Measurements from ENCODE around the gene GGNBP2.
"Not testable (repeated sequence)": the region's sequence is repeated elsewhere in the genome, so short reads cannot be mapped to it uniquely, and the experiment has no call there.

Gene GGNBP2

DNA sequence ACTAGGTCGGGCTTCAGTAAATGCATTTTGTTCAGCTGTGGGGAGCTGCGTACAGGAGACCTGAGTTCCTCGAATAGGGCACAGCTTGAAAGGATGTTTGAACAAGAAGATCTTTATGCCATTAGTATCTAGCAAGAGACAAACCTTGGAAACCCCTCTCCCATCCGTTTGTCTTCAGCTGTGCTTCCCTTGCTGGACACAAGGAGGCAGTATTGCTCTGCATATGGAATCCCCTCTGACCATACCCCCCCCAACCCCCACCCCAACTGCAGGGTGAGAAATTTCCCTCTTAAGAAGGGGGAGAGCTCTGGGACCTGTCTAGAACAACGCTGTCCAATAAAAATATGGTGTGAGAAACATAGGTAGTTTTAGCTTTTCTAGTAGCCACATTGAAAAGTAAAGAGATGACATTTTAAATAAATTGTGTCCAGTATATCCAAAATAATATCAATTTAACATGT lies 58.2 kb downstream of the GGNBP2 start:
- DNase-seq: peak; percentile 90

DNA sequence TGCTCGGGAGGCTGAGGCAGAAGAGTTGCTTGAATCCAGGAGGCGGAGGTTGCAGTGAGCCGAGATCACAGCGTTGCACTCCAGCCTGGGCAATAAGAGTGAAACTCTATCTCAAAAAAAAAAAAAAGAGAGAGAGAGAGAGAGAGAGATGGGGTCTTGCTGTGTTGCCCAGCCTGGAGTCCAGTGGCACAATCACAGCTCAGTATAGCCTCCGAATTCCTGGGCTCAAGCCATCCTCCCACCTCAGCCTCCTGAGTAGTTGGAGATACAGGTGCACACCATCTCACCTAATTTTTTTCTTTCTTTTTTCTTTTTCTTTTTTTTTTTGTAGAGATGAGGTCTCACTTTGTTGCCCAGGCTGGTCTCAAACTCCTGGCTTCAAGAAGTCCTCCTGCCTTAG lies 60.3 kb downstream of the GGNBP2 start:
- DNase-seq: not testable (repeated sequence)

DNA sequence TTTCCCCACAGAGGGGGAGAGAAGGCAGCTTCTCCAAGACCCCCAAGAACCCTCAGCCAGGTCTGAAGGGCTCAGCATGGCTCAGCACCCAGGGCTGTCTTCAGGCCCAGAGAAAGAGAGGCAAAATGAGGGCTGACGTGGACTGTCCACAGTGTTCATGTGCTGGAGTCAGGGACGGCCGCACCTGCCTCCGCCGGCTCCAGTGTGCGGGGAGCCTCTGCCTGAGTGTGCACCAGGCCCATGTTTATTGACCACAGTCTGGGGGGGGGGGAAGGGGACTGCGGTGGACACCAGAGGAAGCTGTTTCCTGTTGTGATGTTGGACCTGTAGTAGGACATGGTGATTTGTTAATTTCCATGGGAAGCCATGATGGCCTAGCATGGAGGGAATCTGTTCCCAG lies 63.6 kb downstream of the GGNBP2 start:
- no peak for DNase-seq

DNA sequence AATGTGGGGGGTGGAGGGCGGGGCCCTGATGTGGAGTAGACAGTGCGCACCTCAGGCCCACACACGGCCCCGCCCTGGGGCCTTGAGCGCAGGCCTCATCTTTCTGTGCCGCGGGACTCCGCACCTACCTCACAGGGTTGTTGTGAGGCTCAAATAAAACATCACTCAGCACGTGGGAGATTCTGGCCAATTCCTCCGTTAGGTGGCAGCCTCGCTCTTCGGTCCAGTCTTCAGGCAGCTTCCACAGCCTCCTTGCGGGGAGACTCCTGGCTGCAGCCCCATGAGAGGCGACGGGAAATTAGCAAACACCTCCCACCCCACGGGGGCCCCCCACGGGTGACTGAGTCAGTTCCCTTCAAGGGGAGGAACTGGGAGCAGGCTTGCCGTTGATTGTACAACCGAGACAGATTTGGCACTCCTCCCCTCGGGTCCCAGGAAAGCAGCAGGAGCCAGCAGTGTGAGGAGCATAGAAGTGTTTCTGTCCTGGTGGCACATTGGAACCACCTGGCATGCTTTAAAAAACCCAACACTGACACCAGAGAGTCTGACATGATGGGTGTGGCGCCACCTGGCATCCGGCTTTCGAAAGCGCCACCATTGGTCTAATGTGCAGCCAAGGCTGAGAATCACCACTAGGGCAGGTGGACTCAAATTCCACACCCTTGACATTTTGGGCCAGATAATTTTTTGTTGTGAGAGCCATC lies 64.2 kb downstream of the GGNBP2 start:
- peak; percentile 81 for DNase-seq

DNA sequence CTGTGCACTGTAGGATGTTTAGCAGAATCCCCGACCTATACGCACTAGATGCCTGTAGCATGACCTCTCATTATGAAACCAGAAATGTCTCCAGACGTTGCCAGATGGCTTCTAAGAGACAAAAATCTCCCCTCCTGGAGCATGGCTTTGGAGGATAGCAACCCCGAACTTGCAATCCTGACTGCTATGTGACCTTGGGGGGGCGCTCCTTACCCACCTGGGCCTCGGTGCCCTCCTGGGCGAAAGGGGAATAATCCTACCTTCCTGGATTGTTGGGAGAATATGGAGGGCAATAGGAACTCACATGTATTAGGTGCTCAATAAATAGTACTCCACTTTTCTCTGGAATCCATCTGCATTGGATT lies 64.8 kb downstream of the GGNBP2 start:
- DNase-seq: no peak

DNA sequence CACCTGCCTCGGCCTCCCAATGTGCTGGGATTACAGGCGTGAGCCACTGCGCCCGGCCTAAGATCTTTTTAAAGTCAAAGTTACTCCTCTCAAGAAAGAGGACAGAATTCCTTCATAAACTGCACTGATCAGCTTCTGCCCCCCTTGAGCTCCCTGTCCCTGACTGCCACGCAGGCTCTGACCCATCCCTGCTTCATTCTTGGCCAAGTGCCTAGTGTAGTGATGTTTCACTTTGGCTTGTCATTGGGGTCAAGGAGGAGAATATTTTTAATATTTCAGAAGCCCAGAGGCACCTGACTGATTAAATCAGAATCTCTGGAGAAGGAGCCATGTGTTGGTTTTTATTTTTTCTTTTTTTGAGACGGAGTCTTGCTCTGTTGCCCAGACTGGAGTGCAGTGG lies 65.8 kb downstream of the GGNBP2 start:
- DNase-seq: no peak

DNA sequence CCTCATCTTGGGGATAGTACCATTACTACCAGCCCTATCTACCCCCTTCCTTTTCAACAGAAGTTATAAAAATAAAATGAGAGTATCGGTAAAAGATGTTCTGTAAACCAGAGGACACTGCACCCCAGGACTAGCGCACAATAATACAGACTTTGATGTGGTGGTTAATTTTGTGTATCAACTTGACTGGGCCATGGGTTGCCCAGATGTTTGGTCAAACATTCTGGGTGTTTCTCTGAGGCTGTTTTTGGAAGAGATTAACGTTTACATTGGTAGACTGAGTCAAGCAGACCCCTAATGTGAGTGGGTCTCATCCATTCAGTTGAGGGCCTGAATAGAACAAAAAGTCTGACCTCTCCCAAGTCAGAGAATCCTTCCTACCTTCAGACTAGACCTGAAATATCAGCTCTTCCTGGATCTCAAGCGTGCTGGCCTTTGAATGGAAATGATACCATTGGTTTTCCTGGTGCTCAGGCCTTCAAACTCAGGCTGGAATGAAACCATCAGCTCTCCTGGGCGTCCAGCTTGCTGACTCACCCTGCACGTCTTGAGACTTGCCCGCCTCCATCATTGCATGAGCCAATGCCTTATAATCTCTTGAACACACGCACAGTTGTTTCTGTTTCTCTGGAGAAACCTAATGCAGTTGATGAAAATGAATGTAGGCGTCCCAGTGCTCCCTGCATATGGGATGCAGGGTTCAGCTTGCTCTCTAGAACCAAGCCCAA lies 66.8 kb downstream of the GGNBP2 start:
- no peak for DNase-seq

DNA sequence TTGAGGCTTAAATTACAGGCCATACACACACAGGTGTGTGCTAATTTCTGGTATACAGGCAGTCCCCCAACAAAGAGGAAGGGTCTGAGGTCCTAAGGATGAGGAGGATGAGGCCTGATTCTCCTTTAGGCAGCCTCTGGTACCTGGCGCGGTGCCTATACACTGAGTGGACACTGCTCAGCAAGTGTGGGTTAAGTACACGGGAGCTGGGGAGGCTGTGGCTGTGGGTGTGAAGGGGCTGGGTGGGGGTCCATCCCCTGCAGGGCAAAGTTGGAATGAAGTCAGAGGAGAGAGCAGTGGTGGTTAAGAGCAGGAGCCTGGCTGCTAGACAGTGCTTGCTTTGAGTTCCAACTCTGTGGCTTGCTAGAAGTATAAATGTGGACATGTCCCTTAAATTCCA lies 67.6 kb downstream of the GGNBP2 start:
- DNase-seq: no peak

DNA sequence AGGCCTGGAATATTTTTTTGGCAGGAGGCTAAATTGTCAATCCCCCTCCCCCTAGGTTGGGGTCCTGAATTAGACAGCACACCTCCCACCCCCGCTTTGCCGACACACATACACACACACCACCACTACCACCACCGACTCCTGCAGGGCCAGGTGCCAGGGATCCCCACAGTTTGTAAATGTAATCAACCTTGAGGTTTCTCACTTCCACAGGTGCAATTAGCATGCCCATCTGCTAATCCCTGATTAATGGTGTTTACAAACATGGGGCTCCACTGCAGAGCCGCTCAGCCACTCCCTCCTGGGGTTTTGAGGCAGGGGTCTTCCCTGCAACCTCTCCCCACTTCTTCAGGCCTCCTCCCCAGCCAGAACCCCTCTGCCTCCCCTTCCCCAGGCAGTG lies 68.4 kb downstream of the GGNBP2 start:
- DNase-seq: no peak

DNA sequence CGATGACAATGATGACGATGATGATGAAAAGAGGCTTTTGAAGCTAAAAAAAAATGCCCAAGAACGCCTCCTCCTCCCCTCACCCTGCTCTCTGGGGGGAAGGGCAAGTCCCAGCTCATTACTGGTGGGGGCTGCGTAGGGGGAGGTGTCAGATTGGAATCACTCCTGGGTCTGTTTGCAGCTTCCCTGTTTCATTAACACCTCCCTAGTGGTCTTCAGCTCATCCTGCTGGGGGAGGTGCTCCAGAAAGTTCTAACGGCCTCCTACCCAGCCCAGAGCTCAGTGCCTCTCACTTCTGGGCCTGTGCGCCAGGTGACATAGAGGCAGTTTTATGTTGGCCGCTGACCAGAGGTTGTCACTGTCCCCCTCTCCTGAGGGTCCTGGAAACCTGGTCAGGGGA lies 69.4 kb downstream of the GGNBP2 start:
- no peak for DNase-seq

DNA sequence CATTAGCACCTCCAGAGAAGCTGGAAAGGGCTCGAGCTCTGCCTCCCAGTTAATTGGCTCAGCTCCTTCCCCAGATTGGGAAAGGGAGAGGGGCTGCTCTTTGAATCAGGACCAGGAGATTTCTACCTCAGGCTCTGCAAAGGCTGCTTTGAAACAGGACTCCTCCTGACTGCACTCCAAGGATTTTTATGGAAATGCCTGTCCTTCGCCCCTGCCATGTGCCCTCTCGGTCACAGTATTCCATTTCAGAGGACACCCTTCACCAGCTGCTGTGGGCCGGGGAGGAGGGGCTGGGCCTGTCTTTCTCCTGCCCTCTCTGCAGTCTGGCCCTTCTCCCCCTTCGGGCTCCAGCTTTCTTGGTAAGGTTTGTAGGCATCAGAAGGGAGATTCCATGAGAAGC lies 70.2 kb downstream of the GGNBP2 start:
- no peak for DNase-seq

DNA sequence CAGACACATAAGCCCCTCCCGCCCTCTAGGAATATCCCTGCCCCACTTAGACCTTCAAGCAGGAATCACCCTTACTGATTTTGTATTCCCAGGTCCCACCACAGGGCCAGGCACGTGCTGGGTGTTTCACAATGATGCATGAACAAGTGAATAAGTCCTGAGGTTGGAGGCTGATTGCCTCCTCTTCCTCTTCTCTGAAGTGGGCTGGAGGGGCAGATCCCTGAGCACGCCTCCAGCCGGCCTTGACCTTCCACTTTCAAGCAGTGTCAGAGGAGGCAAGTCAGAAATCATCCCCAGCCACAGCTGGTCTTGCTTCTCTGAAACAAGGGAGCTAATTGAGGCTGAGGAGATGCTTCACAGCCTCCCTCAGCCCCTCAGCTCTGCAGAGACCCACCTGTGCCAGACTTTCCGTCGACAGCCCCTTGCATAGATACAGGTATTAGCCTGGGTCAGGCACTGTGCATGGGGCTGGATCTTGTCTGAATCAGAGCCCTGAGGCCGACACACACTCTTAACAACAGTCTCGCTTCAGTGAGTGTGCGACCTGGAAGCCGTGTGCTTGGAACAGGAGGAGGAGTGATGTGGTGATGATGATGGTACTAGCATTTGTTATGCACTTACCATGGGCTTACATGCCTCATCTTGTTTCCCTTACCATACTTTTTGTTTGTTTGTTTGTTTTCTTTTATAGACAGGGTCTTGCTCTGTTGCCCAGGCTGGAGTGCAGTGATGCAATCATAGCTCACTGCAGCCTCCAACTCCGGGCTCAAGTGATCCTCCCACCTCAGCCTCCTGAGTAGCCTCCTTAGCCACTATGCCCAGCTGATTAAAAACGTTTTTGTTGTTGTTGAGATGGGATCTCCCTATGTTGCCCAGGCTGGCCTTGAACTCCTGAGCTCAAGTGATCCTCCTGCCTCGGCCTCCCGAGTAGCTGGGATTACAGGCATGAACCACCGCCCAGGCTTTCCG lies 71.6 kb downstream of the GGNBP2 start:
- no peak for DNase-seq

DNA sequence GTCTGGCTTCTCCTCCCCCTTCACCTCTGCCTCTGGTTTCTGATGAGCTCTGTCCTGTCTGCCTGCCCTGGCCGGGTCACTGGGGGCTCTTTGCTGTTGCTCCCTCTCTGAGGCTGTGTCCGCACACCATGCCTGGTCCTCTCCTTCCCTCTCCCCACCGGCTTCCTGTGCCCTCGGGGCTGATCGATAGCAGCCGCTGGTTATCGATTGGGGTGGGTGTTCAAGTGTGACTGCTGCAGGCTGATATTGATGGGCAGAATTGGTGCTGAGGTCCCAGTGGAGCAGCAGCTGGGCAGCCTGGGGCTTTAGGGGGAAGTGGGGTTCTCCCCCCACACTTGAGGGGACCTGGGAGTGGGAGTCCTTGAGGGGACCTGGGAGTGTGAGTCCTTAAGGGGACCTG lies 73.1 kb downstream of the GGNBP2 start:
- no peak for DNase-seq

DNA sequence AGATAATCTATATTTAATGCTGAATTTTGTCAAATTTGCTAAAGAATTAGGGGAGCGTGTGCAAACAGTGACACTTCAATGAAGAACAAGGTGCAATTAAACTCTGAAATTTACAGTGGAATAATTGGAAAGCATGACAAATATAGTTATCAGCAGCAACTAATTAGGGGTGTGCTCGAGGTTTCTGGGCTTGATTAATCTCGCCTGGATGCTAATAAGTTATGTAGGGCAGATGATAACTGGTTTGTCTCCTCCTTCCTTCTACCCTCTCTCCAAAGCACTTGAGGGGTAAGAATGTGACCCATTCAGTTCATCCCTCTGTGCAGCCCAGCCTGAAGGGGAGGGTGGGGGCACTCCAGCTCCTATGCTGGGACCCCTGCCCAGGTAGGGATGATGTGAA lies 78.6 kb downstream of the GGNBP2 start:
- DNase-seq: no peak

DNA sequence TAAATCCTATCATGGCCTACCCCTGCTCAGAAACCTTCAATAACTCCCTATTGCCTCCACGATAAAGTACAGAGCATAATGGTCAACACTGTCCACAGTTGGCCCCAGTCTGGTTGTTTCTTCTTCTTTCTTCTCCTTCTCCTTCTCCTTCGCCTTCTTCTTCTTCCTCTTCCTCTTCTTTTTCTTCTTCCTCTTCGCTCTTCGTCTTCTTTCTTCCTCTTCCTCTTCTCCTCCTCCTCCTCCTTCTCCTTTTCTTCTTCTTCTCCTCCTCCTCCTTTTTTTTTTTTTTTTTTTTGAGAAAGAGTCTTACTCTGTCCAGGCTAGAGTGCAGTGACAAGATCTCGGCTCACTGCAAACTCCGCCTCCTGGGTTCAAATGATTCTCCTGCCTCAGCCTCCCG lies 80.5 kb downstream of the GGNBP2 start:
- DNase-seq: no peak

DNA sequence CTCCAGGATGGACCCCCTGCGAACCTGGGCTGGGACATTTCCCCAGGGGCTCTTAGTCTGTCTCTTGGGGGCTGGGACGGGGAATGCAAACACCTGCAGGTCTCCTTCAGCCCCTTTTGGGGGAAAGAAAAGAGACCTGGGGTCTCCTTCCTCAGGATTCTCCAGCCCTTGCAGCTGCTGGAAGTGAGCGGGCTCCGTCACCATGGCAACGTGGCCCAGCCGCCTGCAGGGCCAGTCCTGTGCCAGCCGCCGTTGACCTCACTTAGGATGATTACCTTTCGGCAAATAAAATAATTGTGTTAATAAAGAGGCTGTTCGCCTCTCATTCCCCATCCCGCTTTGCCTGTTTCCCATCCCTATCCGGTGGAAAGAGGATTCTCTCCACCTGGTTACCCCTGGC lies 82.4 kb downstream of the GGNBP2 start:
- DNase-seq: no peak

DNA sequence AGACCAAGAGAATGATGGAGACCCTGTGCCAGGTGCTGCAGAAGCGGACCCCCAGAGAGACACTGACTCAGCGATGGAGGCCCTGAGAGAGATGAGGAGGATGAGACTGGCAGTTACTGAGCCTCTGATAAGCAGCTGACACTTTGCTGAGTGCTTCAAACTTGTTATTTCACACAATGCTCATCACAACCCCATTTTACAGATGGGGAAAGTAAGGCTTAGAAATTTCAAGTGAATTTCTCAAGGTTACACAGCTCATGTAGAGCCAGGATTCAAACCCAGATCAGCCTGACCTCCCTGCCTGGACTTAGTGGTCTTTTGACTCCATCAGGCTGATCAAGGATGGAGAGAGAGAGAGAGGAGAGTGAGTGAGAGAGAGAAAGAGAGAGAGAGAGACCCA lies 83.9 kb downstream of the GGNBP2 start:
- DNase-seq: no peak

DNA sequence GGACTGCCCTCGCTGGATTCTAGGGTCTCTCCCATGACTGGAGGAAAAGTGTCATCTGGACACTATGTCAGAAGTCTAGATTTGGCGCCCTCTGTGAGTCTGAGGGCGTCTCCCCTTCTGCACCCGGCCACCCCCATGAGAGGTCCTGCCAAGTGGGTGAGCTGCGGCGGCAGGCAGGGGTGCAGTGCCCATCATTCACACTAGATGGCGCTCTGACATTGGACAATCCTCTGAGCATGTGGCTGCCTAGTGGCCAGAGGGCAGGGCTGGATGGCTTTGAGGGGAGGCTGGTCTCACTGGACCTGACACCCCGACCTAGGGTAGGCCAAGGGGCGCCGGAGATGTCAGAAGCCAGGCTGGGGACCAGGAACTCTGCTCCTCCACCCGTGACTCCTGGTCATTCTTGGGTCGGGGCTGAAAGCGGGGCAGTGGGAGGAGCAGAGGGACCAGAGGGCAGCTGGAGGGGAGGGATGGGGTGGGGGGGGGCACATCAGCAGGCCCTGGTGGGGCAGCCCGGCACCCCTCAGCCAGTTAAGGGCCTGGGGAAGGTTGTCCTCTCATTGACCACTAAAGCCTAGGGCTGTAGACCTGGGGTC lies 84.6 kb downstream of the GGNBP2 start:
- peak; percentile 93 for DNase-seq

DNA sequence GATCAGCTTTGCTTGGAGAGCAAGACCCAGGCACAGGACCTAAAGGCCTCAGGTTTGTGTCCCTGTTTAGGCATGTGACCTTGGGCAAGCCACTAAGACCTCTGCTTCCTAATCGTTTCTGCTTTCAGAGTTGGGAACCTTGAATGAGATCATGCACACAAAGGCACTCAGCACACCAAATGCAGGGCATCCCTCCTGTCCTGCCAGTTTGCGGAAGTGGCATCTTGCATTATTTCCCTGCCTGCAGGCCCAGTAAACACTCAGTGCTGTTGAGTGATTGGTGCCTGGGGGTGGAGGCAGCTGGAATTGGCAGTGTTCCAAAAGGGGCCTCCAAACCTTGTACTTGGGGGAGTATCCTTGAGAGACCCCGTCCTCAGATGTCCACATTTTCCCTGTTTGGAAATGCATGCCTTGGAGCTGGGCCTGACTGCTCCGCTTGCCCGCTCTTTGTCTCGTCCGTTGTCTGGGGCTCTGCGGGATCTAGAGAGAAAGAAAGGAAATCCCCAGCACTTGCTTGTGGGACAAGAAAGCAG lies 85.3 kb downstream of the GGNBP2 start:
- DNase-seq: no peak

DNA sequence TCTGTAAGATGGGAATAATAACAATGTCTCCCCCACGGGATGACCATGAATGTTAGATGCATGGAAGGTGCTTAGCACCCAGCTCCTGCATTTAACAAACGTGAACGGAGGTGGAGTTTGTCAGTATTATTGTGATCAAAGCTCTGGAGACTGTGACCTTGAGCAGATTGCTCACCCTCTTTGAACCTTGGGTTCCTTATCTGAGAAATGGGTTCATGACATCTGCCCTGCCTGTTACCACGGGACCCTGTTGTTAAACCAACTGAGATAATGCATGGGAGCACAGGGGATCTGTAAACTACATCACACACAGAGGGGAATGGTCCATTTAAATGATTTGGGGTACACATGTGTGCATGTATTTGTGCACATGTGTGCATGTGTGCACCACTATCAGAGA lies 86.3 kb downstream of the GGNBP2 start:
- no peak for DNase-seq

DNA sequence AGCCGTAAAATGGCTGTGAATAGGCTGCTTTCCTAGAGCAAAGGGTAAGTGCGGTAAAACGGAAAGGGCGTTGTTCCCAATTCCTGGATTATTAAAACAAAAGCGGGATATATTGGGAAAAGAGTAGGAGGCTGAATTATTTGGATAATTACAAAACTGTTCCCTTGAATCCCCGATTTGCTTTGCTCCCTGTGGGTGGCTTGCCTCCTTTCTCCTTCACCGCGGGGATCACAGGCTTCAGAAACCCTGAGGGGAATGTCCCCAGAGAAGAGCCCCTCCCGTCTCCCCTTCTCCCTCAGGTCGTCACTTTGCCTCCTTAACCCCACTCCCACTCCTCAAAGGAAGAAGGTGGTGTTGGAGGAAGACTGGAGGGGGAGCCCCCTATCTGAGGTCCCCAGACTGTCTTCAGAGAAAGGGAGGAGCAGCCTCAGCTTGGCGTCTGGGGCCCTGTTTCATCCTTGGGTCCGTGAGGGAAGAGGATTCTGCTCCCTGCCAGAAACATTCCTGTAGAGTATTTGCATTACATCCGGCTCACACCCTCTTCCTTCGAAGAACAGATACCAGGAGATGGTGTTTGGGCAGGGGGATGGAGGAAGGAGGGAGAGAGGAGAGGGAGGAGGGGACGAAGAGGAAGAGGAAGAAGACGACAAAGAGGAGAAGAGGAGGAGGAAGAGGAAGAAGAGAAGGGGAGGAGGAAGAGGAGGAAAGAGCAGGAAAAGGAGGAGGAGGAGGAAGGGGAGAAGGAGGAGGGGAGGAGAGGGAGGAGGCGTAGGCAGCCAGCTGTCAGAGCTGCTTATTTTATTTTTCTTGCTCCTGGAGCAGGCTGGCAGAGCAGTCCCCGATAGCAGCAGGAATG lies 88.4 kb downstream of the GGNBP2 start:
- no peak for DNase-seq
